HG03342 (cell line): ENCODE measurements around the gene FGD6.
"Not testable (repeated sequence)": the region's sequence is repeated elsewhere in the genome, so short reads cannot be mapped to it uniquely, and the experiment has no call there.

Experiments
- ATAC-seq: cut with Tn5 transposase; IDR thresholded peaks from one replicate; pipeline ENCODE4 v1.9.1; 2021; ENCODE audit warnings: mild to moderate bottlenecking, moderate library complexity; ENCODE audit not compliant: unreplicated experiment

FGD6 gene

DNA sequence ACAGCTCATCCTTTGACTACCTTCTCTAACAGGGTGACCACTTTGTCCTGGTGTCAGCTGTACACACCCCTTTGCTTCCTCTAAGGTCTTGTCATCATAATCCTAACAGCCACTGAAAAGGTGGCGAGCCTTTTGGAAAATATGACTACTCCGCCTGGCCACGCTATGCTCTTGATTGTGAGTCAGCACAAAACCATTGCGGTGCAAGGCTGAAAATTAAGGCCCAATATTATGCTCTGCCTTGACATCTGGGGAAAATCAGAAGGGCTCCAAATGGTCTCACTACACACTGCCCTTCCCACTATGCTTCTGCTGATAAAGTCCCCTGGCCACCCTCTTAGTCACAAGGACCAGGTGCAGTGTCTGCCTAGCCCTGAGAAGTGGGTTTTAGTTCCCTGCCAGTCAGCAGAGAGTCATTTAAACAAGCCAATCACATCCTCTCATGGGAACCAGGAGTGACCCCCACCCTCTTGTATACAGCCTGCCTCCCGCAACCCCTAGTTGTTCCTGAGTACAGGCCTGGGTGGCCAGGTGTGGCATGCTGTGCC, 34.3 kb downstream of the FGD6 start:
- no peak for ATAC-seq

DNA sequence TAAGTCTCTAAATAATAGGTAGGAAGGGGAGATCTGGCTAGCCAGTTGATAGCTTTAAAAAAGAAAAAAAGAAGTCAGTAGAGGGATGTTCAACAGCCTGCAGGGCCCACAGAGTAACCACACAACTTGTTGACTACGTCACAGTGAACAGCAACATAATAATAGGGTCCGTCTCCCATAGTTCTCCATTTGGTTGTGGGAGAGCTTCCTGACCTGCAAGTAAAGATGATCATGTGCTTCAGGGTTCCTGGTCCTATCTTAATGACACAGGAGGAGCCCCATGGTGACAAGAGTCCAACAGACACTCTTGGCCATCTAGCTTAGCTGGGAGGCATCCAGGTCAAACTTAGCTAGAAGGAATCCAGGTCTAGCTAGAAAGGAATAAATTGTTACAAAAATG, 36.2 kb downstream of the FGD6 start:
- ATAC-seq = no peak

DNA sequence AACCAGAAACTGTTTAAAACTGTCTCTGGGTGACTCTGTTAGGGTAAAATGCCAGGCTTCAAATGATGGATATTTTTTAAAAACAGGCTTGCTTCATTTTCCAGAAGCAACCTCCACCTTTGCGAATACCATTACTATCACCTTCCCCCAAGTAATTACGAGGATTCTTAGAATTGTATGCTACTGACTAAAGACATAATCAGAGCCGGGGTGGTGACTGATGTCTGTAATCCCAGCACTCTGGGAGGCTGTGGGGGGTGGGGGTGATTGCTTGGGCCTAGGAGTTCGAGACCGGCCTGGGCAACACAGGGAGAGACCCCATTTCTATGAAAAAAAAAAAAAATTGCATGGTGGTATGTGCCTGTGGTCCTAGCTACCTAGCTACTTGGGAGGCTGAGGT, 38.3 kb downstream of the FGD6 start:
- ATAC-seq = no peak

DNA sequence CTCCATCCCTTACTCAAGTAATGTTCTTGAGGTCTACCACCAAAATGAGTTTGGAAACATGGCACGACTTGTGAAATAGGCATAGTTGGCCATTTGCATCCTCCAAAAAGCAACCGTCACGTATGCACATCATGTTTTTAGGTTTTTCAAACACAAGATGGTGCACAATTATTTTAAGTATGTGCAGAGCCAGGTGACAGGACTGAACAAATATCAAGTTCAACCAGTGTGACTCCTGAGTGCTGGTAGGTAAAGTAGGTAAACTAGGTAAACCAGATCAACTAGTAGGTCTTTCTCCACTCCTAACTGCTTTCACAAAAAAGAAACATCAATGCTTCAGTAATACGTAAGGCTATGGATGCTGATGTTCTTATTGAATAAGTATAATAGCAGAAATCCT, 39.1 kb downstream of the FGD6 start:
- ATAC-seq = no peak

DNA sequence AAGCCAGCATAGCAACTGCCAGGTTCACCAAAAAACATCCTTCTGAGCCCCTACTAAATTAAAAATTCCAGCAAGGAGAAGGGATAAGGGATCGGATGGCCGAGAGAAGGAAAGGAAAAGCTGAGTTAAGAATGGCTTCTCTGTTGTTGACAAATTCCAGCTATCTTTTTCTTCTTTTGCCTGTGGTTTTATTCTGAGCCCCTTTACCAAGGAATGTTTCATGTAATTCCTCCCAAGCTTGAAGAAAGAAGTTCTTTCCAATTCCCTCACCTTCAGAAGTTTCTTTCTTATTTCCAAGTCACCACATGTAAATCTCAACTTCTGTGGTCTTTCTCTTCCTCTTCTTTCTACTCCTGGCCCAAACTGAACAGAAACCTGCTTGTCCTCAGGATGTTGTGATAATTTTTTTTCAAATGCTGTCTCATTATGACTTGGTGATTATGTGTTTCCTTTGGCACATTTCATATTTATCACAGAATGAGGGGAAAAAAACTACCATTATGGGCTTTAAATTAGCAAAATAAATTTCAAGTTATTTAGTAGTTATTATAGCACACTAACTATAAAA, 40.0 kb downstream of the FGD6 start:
- ATAC-seq = no peak

DNA sequence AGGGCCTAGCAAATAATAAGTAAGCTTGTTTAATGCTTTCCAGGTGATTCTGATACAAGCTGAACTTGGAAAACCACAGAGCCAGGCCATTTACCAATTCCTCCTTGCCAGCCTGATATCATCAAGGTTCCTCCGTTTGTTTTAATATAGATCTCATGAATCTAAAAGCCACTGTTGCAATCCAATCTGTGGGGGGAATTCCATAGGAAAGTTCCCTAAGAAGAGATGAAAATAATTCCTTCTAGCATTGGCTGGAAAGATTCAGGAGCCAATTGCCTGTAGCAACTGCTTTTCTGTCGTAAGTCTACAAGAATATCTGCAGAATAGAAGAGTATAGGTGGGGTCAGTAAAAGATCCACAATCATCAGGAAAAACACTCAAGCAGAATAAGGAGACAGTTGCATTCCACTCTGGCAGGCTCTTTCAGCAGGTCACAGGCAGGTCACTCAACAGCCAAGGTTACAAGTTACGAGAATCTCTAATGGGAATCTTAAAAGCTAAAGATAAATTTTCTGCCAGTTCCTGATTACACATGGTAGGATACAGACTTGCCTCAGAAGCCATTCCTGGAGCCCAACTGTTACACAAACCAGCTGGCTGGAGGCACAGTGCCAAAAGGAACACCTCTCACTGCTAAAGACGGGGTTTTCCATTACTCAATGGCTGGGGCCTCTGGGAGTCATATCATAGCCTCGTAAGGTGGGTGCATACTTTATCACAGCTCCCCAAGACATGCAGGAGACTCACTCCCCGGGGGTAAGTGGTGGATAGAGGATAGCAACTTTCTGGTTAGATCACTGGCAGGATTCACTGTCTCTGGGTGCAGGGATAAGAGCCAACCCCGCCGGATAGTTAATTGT, 43.6 kb downstream of the FGD6 start:
- ATAC-seq = no peak

DNA sequence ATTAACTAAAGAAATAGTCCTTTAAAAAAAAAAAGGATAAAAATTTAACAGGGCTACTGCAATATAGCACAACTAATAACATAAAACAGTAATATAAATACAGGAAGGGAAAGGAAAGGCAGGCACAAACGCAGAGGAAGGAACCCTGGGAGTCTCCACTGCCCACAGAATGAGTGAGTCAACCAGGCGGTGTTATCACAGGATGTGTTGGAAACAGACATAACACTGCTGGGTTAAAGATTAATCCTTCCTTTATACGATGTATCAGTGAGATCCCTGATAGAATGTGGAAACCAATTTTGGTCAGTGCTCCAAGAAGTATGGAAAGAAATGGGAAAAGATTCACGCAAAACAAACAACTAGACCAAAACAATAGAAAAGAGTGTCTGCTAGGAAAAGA, 47.9 kb downstream of the FGD6 start:
- ATAC-seq = no peak

DNA sequence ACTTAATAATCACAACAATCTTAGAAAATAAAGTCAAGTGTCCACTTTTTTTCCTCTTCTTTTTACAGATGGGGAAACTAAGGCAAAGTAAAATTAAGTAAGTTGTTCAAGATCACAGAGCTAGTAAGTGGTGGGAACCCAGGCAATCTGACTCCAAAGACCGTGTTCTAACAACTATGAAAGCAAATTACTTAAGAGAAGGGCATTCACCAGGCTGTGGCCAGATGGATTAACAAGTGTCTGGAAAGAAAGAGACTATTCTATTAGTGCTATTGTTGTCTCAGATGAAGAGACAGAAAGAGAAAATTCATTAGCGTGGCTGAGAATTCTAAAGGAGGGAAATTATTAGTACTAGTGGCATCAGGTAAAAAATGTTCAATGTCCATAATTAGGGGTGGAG, 48.5 kb downstream of the FGD6 start:
- ATAC-seq = no peak

DNA sequence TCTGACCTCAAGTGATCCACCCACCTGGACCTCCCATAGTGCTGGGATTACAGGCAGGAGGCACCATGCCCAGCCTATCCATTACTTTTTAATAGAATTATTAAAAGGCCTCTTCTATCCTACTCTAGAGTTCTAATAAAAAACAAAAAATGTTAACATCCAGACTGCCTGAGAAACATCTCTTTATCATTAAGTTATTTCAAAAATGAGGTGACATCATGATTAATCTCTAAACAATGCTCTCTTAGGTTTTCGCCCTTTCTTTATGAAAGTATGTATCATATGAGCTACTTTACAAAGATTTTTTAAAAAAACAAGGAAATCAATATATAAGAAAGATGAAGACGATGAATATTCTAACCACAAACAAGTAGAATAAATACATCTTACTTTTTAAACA, 52.6 kb downstream of the FGD6 start:
- ATAC-seq = no peak

DNA sequence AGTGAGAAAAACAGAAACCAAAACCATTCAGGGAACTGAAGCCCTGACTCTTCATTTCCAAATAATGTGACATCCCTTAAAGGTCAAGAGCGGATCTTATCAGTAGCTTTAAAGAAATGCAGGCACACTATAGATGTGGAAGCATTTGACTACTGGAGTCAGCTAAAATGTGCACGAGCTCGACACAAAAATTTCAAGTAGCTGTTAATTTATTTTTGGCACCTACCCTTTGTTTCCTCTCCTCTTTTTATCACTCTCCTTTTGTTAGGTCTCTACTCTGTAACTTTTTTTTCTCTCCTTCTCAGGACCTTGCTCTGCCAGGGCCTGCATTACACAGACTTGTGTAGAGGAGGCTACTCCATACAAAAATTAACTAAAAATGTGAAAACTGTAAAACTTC, 58.3 kb downstream of the FGD6 start:
- ATAC-seq = no peak

DNA sequence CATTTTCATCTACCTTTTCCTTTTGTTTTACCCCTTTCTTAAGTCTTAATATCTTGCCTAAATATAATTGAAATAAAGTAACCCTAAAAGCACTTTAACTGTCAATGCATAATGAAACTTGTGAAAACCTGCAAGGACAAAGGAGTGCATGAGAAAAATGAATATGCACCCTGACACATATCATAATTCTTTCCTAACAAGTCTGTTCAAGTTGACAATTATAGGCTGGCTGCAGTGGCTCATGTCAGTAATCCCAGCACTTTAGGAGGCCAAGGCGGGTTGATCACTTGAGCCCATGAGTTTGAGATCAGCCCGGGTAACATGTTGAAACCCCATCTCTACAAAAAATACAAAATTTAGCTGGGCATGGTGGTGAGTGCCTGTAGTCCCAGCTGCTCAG, 65.4 kb downstream of the FGD6 start:
- no peak for ATAC-seq

DNA sequence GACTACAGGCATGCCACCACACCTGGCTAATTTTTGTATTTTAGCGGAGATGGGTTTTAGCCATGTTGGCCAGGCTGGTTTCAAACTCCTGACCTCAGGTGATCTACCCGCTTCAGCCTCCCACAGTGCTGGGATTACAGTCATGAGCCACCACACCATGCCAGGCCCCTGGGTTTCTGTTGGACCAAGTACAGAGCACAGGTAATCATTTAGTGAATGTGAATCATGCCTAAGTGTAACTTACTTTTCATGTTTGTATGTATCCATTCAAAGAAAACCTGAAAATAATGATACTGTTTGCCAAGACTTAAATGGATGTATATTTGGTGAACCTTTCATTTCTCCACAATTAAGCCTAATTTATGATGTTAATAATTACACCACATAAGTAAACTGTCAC, 65.9 kb downstream of the FGD6 start:
- no peak for ATAC-seq

DNA sequence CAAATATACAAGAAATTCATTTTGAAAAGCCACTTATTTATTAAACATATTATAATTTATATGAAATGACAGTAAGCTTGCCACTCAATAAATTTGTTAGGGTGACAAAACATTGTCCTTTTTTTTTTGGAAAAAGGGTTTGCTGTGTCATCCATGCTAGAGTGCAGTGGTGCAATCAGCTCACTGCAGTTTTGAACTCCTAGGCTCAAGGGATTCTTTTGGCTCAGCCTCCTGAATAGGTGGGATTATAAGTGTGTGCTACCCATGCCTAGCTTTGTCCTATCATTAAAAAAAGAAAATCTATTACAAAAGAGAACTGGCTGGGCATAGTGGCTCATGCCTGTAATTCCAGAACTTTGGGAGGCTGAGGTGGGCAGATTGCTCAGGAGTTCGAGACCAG, 66.8 kb downstream of the FGD6 start:
- ATAC-seq = no peak

DNA sequence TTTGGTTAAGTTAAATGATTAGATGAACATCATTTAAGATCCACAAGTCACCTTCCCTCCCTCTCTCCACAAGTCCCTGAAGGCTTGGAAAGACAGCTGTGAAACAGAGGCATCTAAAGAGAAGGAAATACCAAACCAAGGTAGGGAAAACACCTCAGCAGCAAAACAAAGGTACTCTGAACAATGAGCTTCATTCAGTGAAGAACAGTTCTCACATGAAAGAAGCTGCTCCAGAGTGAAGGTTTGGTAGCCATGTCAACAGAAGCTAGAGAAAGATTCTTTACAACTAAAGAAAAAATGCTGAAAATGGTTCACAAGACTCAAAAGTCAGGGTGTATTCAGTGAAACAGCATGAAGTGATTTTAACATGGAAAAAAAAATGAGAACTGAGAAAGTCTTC, 69.4 kb downstream of the FGD6 start:
- no peak for ATAC-seq

DNA sequence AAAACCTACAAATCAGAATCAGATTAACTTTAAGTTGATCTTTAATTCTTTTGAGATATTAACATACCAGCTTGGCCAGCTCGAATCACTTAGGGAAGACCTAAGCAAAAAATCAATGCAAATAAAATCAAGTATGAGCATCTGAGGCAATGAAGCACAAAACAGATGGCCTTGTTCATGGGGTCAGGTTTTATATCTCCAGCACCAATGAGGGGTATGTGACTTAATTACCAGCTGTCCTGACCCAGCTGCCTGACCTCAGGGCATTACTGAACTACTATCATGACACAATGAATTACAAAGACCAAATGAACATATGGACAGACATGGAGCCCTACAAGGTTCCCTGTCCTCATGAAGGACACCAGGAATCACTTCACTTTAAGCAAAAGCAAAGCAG, 70.5 kb downstream of the FGD6 start:
- no peak for ATAC-seq

DNA sequence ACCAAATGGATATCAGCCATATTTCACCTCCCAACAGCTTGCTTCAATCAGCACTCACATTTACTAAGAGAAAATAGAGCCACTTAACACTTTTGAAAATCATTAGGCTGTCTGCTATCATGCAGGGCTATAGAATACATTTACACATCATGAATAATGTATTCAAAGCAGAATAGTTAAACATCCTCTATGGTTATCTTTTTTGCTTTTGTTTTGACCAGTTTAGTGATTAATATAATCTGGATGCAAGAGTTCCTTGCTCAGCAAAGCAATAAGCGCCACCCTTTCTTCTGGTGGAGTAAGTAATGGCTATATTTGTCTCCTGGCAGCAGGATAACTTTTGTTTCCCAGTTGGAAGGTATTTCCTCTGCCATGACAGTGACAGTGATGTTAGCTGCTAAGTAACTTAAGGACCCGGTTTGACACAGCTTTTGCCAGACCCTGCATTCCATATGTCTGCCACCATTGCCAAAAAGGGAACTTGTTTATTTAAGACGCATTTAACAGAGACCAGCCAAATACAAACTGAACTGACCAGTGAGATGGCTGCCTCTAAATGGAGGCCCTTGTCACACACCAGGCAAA, 73.6 kb downstream of the FGD6 start:
- no peak for ATAC-seq

DNA sequence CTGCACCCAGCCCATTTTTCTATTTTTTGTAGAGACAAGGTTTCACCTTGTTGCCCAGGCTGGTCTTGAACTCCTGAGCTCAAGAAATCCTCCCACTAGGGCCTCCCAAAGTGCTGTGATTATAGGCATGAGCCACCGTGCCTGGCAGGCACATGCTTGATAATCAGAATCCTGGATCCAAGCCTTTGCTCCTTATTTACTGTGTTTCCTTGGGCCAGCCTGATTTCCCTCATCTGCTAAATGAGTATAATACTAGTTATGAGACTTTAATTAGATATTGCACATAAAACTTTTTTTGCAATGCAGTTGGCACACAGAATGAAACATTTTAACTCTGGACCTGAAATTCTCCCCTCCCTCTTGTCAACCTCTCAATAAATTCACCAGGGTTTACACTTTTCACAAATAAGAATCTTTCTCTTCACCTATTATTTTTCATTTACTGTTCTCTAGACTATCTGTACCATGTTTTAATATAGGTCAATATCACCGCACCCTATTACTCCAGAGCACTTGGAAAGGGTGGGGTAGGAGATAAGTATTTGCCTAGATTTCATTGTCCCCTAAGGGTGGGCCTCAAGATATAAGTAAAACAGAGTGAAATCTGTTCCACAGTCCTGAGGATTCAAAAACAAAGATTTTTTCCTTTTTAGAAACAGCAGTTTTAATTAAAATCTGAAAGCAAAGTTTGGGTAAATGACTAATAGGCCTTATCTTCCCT, 74.7 kb downstream of the FGD6 start:
- no peak for ATAC-seq

DNA sequence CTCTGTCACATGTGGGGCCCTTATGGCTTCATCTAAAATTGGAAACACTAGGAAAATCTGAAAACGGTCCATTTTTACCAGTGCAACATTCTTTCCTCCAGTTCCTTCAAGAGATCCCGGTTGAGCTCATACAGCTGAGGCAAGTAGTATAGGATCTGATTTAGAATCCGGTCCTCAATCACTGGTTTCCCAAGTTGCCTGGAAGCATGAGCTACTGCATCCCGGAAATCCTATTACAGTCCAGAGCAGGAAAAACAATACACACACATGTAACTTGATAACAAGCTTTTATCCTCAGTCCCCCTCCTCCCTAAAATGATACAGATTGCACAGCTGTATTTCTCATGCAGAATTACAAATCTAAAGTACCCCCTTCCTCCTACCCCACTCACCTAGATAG, 76.0 kb downstream of the FGD6 start:
- no peak for ATAC-seq

DNA sequence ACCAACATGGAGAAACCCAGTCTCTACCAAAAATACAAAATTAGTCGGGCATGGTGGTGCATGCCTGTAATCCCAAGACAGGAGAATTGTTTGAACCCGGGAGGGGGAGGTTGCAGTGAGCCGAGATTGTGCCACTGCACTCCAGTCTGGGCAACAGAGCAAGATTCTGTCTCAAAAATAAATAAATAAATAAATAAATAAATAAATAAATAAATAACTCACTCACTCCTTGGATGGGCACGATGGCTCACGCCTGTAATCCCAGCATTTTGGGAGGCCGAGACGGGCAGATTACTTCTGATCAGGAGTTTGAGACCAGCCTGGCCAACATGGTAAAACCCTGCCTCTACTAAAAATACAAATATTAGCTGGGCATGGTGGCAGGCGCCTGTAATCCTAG, 79.2 kb downstream of the FGD6 start:
- not testable (repeated sequence) for ATAC-seq

DNA sequence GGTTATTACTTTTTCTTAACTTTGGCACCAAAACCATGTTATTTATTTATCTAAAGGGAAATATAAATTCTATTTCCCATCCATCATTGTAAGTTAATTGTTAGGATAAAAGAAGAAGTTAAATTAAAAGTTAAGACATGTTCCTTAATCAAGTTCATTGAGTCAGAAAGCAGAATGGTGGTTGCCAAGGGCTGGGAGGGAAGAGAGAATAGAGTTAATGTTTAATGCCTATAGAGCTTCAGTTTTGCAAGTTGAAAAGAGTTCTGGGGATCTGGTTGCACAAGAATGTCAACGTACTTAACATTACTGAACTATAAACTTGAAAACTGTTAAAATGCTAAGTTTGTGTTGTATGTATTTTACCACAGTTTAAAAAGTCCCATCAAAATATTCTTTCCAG, 80.7 kb downstream of the FGD6 start:
- no peak for ATAC-seq

DNA sequence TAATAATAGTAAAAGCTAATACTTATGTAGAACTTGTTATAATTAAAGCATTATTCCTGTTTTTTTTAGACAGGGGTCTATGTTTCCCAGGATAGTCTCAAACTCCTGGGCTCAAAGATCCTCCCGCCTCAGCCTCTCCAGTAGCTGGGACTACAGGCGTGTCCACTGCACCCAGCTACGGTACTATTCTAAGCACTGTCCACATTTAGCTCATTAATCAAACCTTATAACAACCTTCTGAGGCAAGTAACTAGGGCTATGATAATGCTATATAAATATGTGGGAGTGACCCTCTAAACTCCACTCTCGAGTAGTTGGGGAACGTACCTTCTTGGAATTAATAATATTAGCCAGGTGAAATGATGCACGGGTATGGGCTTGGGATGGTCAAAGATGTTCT, 83.2 kb downstream of the FGD6 start:
- no peak for ATAC-seq
